Left ventricle myocardium superior (tissue), 1 donor: ENCODE results near the gene PACS1. TPM values are rescaled to one million over a fixed set of nuclear protein-coding genes. Genes with fewer than 3 reads are reported as not detected.
A peak's percentile ranks its signal among the peaks of the same experiment; 100 is the strongest.

ENCODE experiments used
- ATAC-seq: fragments of 200-7000 bp; cut with Tn5 transposase; one replicate; pipeline ENCODE4 v1.9.1; 2020; ENCODE audit warnings: mild to moderate bottlenecking, moderate library complexity
- DNase-seq: peaks from one replicate; pipeline ENCODE4 v3.0.0-alpha.2; 2020
- intact Hi-C: fragments of 100-400 bp; cut with micrococcal nuclease; formaldehyde crosslinking; loops from one replicate; pipeline ENCODE4 v1.11.0; 2022
- total RNA-seq: library from RNA; stranded (reverse); fragmentation: NEBNext Ultra II Directional; extraction: Animal tissue kit (Norgen Biotek cat#: 25700); gene quantifications from one replicate; pipeline ENCODE4 v1.2.1, GENCODE V29; 2021
- donor health status: DM: no; HTN: yes; CAD: no; lungs with severe emphysema.

PACS1 gene
- total RNA-seq, 1 donor from 2014 or later: 59.0 TPM

GRCh38 chr11:66288671-66289547, 218.8 kb downstream of the PACS1 start, which contains the start of gene YIF1A:
Gene YIF1A, minus strand, starts transcription at chr11:66289143. Its CDS starts 158 bp downstream, at chr11:66288985.
- peak; percentile 99 for DNase-seq
- ATAC-seq: peak; percentile 95
- intact Hi-C loops: no loop called here

- peak; percentile 57 for ATAC-seq
- intact Hi-C loops: no loop called here
- peak; percentile 81 for DNase-seq
Measured at GRCh38 chr11:66289548-66290329, 219.7 kb downstream of the PACS1 start.

- intact Hi-C loops: no loop called here
- DNase-seq (no peak), ATAC-seq (no peak)
Measured at GRCh38 chr11:66290330-66290621, 220.2 kb downstream of the PACS1 start.

GRCh38 chr11:66291303-66291705, 221.2 kb downstream of the PACS1 start:
- ATAC-seq: no peak
- intact Hi-C loops: no loop called here

GRCh38 chr11:66291706-66292542, 221.9 kb downstream of the PACS1 start, which contains the start of gene TMEM151A:
Gene TMEM151A, plus strand, starts transcription at chr11:66291894. Its CDS starts 120 bp downstream, at chr11:66292014.
- DNase-seq (no peak), ATAC-seq (no peak)
- intact Hi-C loops: no loop called here

More at GRCh38 chr11:66291303-66291705, 221.2 kb downstream of the PACS1 start:
- DNase-seq: no peak

- intact Hi-C loops: no loop called here
- DNase-seq (no peak), ATAC-seq (no peak)
Measured at GRCh38 chr11:66292543-66293332, 222.7 kb downstream of the PACS1 start.

GRCh38 chr11:66293352-66293751, 223.3 kb downstream of the PACS1 start:
- DNase-seq (no peak), ATAC-seq (no peak)
- intact Hi-C loops: no loop called here

- intact Hi-C loops: no loop called here
- DNase-seq (no peak), ATAC-seq (no peak)
Measured at GRCh38 chr11:66293777-66294625, 223.9 kb downstream of the PACS1 start.

Other genes with a start within 250 kb of the PACS1 start
- gene SNX32, start 236.3 kb upstream of the PACS1 start, total RNA-seq: not detected
- 334 TPM for gene CFL1, start 212.1 kb upstream of the PACS1 start, total RNA-seq
- gene MUS81, start 209.8 kb upstream of the PACS1 start, total RNA-seq: 37.8 TPM
- 95.2 TPM for gene EFEMP2, start 197.5 kb upstream of the PACS1 start, total RNA-seq
- 1.1 TPM for gene CTSW, start 190.4 kb upstream of the PACS1 start, total RNA-seq
- 44.9 TPM for gene FIBP, start 181.8 kb upstream of the PACS1 start, total RNA-seq
- gene CCDC85B, start 179.6 kb upstream of the PACS1 start, total RNA-seq: 30.0 TPM
- gene FOSL1, start 169.9 kb upstream of the PACS1 start, total RNA-seq: 0.32 TPM
- gene C11orf68, start 151.2 kb upstream of the PACS1 start, total RNA-seq: 35.2 TPM
- gene DRAP1, start 150.8 kb upstream of the PACS1 start, total RNA-seq: 106 TPM
- not detected for gene TSGA10IP, start 124.8 kb upstream of the PACS1 start, total RNA-seq
- 32.2 TPM for gene SART1, start 108.5 kb upstream of the PACS1 start, total RNA-seq
- 22.8 TPM for gene EIF1AD, start 68.1 kb upstream of the PACS1 start, total RNA-seq
- 238 TPM for gene BANF1, start 67.8 kb upstream of the PACS1 start, total RNA-seq
- not detected for gene CST6, start 58.3 kb upstream of the PACS1 start, total RNA-seq
- not detected for gene CATSPER1, start 43.8 kb upstream of the PACS1 start, total RNA-seq
- gene GAL3ST3, start 21.1 kb upstream of the PACS1 start, total RNA-seq: 3.5 TPM
- 70.4 TPM for gene SF3B2, start 17.9 kb upstream of the PACS1 start, total RNA-seq
- gene KLC2, start 187.4 kb downstream of the PACS1 start, total RNA-seq: 34.9 TPM
- 123 TPM for gene RAB1B, start 198.4 kb downstream of the PACS1 start, total RNA-seq
- not detected for gene CNIH2, start 207.9 kb downstream of the PACS1 start, total RNA-seq
- 41.1 TPM for gene YIF1A, start 218.9 kb downstream of the PACS1 start, total RNA-seq
- gene TMEM151A, start 221.6 kb downstream of the PACS1 start, total RNA-seq: 0.25 TPM
- 11.1 TPM for gene CD248, start 246.8 kb downstream of the PACS1 start, total RNA-seq